ENCODE results near the gene LDHAL6B. TPM values are rescaled to one million over a fixed set of nuclear protein-coding genes. Genes with fewer than 3 reads are reported as not detected.

The LDHAL6B gene
- not detected in 2 replicates for total RNA-seq (ENCODE audit: low replicate concordance)
- long read RNA-seq: 0 reads

DNA sequence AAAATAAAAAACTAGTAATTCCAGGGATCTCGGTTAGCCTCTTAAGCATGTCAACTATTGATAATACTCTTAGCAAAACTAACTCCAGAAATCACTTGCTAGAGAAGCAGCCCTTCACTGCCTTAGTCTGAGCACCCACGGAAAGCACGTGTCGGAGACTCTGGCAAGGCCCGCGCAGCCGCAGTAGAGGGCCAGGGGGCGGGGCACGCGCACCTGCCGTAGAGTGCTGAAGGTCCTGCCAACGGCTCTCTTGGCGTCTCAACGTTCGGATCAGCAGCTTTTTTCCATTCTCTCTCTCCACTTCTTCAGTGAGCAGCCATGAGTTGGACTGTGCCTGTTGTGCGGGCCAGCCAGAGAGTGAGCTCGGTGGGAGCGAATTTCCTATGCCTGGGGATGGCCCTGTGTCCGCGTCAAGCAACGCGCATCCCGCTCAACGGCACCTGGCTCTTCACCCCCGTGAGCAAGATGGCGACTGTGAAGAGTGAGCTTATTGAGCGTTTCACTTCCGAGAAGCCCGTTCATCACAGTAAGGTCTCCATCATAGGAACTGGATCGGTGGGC is at the start of gene LDHAL6B:
Gene LDHAL6B (plus strand): TSS at position 221 of the 561 bp plus-strand sequence. CDS start 98 bp downstream, at position 319.
- H3K9me3 Mint-ChIP-seq: no peaks in the 10 kb centered on the region
- peaks cover 46% of the 10 kb centered on the region for H3K36me3 Mint-ChIP-seq
- H3K4me3 Mint-ChIP-seq: no peak within 1 kb of the TSS

DNA sequence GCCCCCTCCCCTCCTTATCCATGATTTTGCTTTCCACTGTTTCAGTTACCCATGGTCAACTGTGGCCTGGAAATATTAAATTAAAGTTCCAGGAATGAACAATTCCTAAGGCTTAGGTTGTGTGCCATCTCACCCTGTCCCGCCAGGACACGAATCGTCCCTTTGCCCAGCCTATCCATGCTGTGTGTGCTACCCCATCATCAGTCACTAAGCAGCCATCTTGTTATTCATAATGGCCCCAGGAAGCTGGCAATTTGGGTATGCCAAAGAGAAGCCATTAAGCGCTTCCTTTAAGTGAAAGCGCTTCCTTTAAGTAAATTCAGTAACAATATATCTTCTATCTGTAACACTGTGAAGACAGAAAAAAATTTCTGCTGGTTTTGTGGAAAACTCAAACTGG is 49.2 kb upstream of the LDHAL6B start:
- no peak for DNase-seq (ENCODE audit: extremely low spot score, unreplicated experiment)
- TF ChIP-seq, protein P1, sequence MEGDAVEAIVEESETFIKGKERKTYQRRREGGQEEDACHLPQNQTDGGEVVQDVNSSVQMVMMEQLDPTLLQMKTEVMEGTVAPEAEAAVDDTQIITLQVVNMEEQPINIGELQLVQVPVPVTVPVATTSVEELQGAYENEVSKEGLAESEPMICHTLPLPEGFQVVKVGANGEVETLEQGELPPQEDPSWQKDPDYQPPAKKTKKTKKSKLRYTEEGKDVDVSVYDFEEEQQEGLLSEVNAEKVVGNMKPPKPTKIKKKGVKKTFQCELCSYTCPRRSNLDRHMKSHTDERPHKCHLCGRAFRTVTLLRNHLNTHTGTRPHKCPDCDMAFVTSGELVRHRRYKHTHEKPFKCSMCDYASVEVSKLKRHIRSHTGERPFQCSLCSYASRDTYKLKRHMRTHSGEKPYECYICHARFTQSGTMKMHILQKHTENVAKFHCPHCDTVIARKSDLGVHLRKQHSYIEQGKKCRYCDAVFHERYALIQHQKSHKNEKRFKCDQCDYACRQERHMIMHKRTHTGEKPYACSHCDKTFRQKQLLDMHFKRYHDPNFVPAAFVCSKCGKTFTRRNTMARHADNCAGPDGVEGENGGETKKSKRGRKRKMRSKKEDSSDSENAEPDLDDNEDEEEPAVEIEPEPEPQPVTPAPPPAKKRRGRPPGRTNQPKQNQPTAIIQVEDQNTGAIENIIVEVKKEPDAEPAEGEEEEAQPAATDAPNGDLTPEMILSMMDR (conservative IDR thresholded peaks at IDR 0.05): no peak
- Mint-ChIP-seq H3K4me3 (no peak overlapping the region), H3K27me3 (no peaks in the 10 kb centered on the region), H3K9me3 (no peaks in the 10 kb centered on the region), H3K27ac (no peak overlapping the region), H3K4me1 (ENCODE audit: unreplicated experiment) (peaks cover 19% of the 10 kb centered on the region), H3K36me3 (peaks cover 43% of the 10 kb centered on the region)

More for the DNA sequence above, at the start of gene LDHAL6B:
- H3K27me3 Mint-ChIP-seq: no peaks in the 10 kb centered on the region
- H3K27ac Mint-ChIP-seq: no peak within 1 kb of the TSS
- no peaks in the 10 kb centered on the region for H3K4me1 Mint-ChIP-seq (ENCODE audit: unreplicated experiment)
- DNase-seq (ENCODE audit: extremely low spot score, unreplicated experiment): no peak
- TF ChIP-seq, protein P1 (conservative IDR thresholded peaks at IDR 0.05): no peak

DNA sequence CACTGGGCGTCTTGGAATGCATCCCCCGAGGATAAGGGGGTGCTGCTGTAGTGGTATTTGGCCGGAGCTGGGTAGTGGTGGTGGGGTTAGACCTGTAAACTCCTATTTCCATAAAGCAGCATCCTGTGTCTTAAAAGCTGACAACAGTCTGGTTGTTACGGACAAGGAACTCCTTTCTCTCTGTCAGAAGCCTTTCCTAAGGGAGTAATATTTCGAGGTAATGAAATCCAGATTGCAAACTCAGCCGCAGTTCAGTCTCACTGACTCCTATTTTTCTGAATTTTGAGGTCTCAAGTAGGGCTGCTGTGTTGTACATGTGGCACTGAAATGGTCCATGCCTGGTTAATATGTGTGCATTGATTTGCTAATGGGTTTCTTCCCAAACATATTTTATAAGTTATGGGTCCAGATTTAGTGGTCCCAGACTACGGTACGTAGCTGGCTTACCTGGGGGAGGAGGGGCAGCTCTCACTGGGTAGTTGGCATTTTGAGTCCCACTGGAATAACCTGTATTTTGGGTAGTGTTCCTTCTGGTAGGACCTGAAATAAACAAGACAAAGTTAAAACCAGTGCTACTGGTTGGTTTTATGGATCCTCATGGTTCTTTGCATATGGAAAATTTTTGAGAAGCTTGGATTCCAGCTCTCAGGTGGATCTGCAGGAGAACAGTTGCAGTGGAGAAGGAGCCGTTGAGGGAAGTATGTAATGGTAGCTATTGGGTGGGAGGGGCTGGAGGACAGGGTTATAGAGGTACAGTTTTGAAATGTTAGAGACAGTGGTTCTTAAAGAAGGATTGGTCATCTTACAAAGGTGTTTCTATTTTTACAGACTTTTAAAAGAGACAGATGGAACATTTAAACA is 48.6 kb upstream of the LDHAL6B start:
- Mint-ChIP-seq H3K27me3 (no peaks in the 10 kb centered on the region), H3K27ac (no peak overlapping the region), H3K4me3 (no peak overlapping the region), H3K36me3 (peaks cover 42% of the 10 kb centered on the region), H3K9me3 (no peaks in the 10 kb centered on the region), H3K4me1 (ENCODE audit: unreplicated experiment) (peaks cover 19% of the 10 kb centered on the region)
- TF ChIP-seq, protein P1 (conservative IDR thresholded peaks at IDR 0.05): no peak
- DNase-seq (ENCODE audit: extremely low spot score, unreplicated experiment): no peak

DNA sequence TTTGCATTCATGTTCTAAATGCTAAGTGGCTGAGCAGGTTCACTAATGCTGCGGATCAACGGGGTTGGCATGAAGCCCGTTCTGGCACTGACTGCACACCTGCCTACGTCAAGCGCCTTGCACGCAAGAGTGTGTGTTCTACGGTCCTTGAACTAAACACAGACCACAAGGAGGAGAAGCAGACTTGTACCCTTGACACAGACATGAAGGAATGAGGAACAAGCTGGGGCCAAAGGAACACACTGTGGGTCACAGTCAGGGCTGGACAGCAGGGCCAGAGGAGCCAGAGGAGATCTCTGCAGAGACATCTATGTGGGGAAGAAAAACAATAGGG is 48.0 kb upstream of the LDHAL6B start:
- Mint-ChIP-seq H3K9me3 (no peaks in the 10 kb centered on the region), H3K27ac (no peak overlapping the region), H3K27me3 (no peaks in the 10 kb centered on the region), H3K36me3 (peaks cover 38% of the 10 kb centered on the region), H3K4me3 (no peak overlapping the region), H3K4me1 (ENCODE audit: unreplicated experiment) (peaks cover 19% of the 10 kb centered on the region)
- TF ChIP-seq, protein P1 (conservative IDR thresholded peaks at IDR 0.05): no peak
- no peak for DNase-seq (ENCODE audit: extremely low spot score, unreplicated experiment)

DNA sequence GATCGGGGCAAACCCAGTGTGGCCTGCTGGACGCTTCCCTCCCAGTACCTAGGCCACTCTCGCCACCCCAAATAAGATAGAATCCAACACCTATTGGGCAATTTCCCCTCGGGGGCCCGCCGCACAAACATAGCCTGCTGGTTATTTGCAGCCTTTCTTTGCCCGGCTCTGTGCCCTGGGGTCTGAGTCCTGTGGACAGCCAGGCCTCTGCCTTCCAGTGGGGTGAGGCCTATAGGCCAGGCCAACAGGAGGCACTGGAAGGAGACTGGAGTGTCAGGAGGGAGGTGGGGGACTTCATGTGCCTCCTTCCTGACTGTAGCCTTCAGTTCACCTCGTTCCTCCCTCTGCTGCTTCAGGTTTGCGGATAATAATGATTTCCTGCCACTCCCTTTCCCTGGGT is 47.4 kb upstream of the LDHAL6B start:
- Mint-ChIP-seq H3K36me3 (peaks cover 36% of the 10 kb centered on the region), H3K4me1 (ENCODE audit: unreplicated experiment) (peaks cover 19% of the 10 kb centered on the region), H3K27ac (no peak overlapping the region), H3K9me3 (no peaks in the 10 kb centered on the region), H3K27me3 (no peaks in the 10 kb centered on the region), H3K4me3 (no peak overlapping the region)
- TF ChIP-seq, protein P1 (conservative IDR thresholded peaks at IDR 0.05): no peak
- DNase-seq (ENCODE audit: extremely low spot score, unreplicated experiment): no peak

Measured in type B pancreatic cell (in vitro differentiated cells).